SK-N-SH (cell line): ENCODE results near the gene FALEC. TPM values are rescaled to one million over a fixed set of nuclear protein-coding genes. Genes with fewer than 3 reads are reported as not detected.

ENCODE experiments used
- CTCF ChIA-PET: fragments of 300-600, 350-600 bp; formaldehyde crosslinking; extraction: SDS; loops from one replicate; lab custom pipeline; 2021; lab: Yijun Ruan, JAX
- POLR2A ChIA-PET: fragments of 350-600 bp; sonication (Branson Sonifier 250); formaldehyde crosslinking; extraction: SDS; loops from one replicate; lab custom pipeline; 2020; ENCODE audit warnings: antibody characterized with exemption, inconsistent platforms; lab: Yijun Ruan, JAX
- DNase-seq: peaks from one replicate; pipeline ENCODE4 v3.0.0; 2012
- H2AFZ ChIP-seq: fragments of 200-600 bp; sonication (generic); 2 replicates; pipeline ENCODE4 v1.8.1; 2016; ENCODE audit warnings: antibody characterized with exemption, mild to moderate bottlenecking, low read depth
- H3F3A ChIP-seq: fragments of 200-600 bp; sonication (generic); replicated peaks from 2 replicates; pipeline ENCODE3; 2016; ENCODE audit warnings: antibody characterized with exemption, mild to moderate bottlenecking; ENCODE audit not compliant: insufficient read depth
- H3K27ac ChIP-seq, 2 experiments: fragments of 200-500 bp in 1 of 2; fragments of 200-600 bp in 1 of 2; sonication (Bioruptor generic) in 1 of 2; sonication (generic), shearing (Covaris generic) in 1 of 2; 2 replicates each; pipeline versions ENCODE4 v1.5.1 to v1.6.1; 2014 to 2016; ENCODE audit warnings: low read depth in 2 of 2, inconsistent platforms in 1 of 2, low read length in 1 of 2, mild to moderate bottlenecking in 1 of 2, mixed read lengths in 1 of 2
- H3K27me3 ChIP-seq: fragments of 200-600 bp; sonication (generic), shearing (Covaris generic); 2 replicates; pipeline ENCODE4 v1.6.1; 2016; ENCODE audit warnings: mixed run types; ENCODE audit not compliant: insufficient read depth
- H3K36me3 ChIP-seq, 2 experiments: fragments of 200-500 bp in 1 of 2; fragments of 200-600 bp in 1 of 2; sonication (Bioruptor generic) in 1 of 2; sonication (generic) in 1 of 2; replicated peaks in 1 of 2; 2 replicates each; pipeline versions ENCODE3 to v1.5.1; 2014 to 2016; ENCODE audit warnings: low read length in 1 of 2, mild to moderate bottlenecking in 1 of 2; ENCODE audit not compliant: insufficient read depth in 2 of 2, control insufficient read depth in 1 of 2
- H3K4me1 ChIP-seq, 2 experiments: fragments of 200-500 bp in 1 of 2; fragments of 200-600 bp in 1 of 2; sonication (Bioruptor generic) in 1 of 2; sonication (generic), shearing (Covaris generic) in 1 of 2; 2 replicates each; pipeline versions ENCODE4 v1.5.1 to v1.6.1; 2014 to 2016; ENCODE audit warnings: low read depth in 1 of 2, low read length in 1 of 2, mixed run types in 1 of 2; ENCODE audit not compliant: insufficient read depth in 2 of 2, control insufficient read depth in 1 of 2
- H3K4me2 ChIP-seq: fragments of 200-600 bp; sonication (generic), shearing (Covaris generic); 2 replicates; pipeline ENCODE4 v1.6.1; 2017; ENCODE audit warnings: mixed run types
- H3K4me3 ChIP-seq, 2 experiments: fragments of 200-500 bp in 1 of 2; fragments of 200-600 bp in 1 of 2; sonication (Bioruptor generic) in 1 of 2; sonication (generic), shearing (Covaris generic) in 1 of 2; 2 replicates each; pipeline versions ENCODE4 v1.5.1 to v1.8.1; 2014 to 2016; ENCODE audit warnings: low read depth in 2 of 2, inconsistent platforms in 1 of 2, low read length in 1 of 2, mild to moderate bottlenecking in 1 of 2, mixed read lengths in 1 of 2, moderate library complexity in 1 of 2
- H3K79me2 ChIP-seq: fragments of 200-600 bp; sonication (generic); 2 replicates; pipeline ENCODE4 v1.8.1; 2017; ENCODE audit warnings: mild to moderate bottlenecking; ENCODE audit not compliant: insufficient read depth
- H3K9ac ChIP-seq: fragments of 200-600 bp; sonication (generic); 2 replicates; pipeline ENCODE4 v1.6.1; 2017; ENCODE audit warnings: mixed run types
- H3K9me2 ChIP-seq: fragments of 200-600 bp; sonication (generic); 2 replicates; pipeline ENCODE4 v1.6.1; 2017; ENCODE audit warnings: mixed run types
- H3K9me3 ChIP-seq: fragments of 200-600 bp; sonication (generic); 2 replicates; pipeline ENCODE4 v1.6.1; 2017; ENCODE audit warnings: mixed run types, mild to moderate bottlenecking, moderate library complexity
- H4K20me1 ChIP-seq: fragments of 200-600 bp; sonication (generic); 2 replicates; pipeline ENCODE4 v1.6.1; 2017; ENCODE audit warnings: mild to moderate bottlenecking, mixed run types; ENCODE audit not compliant: insufficient read depth
- ELF1 ChIP-seq: IDR thresholded peaks from 2 replicates; pipeline ENCODE4 v1.4.0; 2012
- EP300 ChIP-seq, 2 experiments: IDR thresholded peaks; 2 replicates each; pipeline versions ENCODE4 v1.4.0 to v1.6.1; 2012; ENCODE audit warnings: borderline replicate concordance in 1 of 2, low read depth in 1 of 2, low read length in 1 of 2
- EZH2phosphoT487 ChIP-seq: fragments of 200-600 bp; sonication (generic); IDR thresholded peaks from 2 replicates; pipeline ENCODE4 v1.6.1; 2017; ENCODE audit warnings: low read depth, mixed run types, mild to moderate bottlenecking, antibody characterized with exemption, moderate library complexity, borderline replicate concordance
- FOSL2 ChIP-seq: IDR thresholded peaks from 2 replicates; pipeline ENCODE4 v1.4.0; 2012; ENCODE audit warnings: low read depth, mild to moderate bottlenecking, moderate library complexity, borderline replicate concordance
- MEF2A ChIP-seq: IDR thresholded peaks from 2 replicates; pipeline ENCODE4 v1.4.0; 2012; ENCODE audit warnings: low read depth, borderline replicate concordance
- MXI1 ChIP-seq: IDR thresholded peaks from 2 replicates; pipeline ENCODE4 v1.6.1; 2012; ENCODE audit warnings: mild to moderate bottlenecking, low read depth, low read length, improper control_type of control experiment
- RCOR1 ChIP-seq: fragments of 150-350 bp; IDR thresholded peaks from 2 replicates; pipeline ENCODE4 v1.6.1; 2017; ENCODE audit warnings: antibody characterized with exemption, low read length
- SIN3A ChIP-seq: IDR thresholded peaks from 2 replicates; pipeline ENCODE4 v1.6.1; 2012; ENCODE audit warnings: low read depth, mild to moderate bottlenecking, low read length, moderate library complexity, borderline replicate concordance
- TCF12 ChIP-seq: IDR thresholded peaks from 2 replicates; pipeline ENCODE4 v1.4.0; 2012
- WGBS: methylation state at CpG from one replicate; pipeline ENCODE4 v1.1.6; 2017; ENCODE audit warnings: low lambda C conversion rate; 5-methylcytosine and 5-hydroxymethylcytosine counted together
- polyA plus RNA-seq, 3 experiments: library from polyadenylated mRNA; depleted of rRNA; stranded (reverse); fragments of >200 nt; gene quantifications; 2 replicates each; pipeline ENCODE4 v1.2.3, GENCODE V29; 2012
- TF ChIP-seq, protein P1 (sequence below): IDR thresholded peaks from 2 replicates; pipeline ENCODE4 v1.4.0; 2012; ENCODE audit warnings: low read depth, borderline replicate concordance
- TF ChIP-seq, protein P2 (sequence below): IDR thresholded peaks from 2 replicates; pipeline ENCODE4 v1.4.0; 2012; ENCODE audit warnings: low read depth
- TF ChIP-seq, protein P3 (sequence below): IDR thresholded peaks from 2 replicates; pipeline ENCODE4; 2012

The FALEC gene
- polyA plus RNA-seq, 1 of the 3 experiments (the other 2 are of a cell fraction): 0.72 TPM

DNA sequence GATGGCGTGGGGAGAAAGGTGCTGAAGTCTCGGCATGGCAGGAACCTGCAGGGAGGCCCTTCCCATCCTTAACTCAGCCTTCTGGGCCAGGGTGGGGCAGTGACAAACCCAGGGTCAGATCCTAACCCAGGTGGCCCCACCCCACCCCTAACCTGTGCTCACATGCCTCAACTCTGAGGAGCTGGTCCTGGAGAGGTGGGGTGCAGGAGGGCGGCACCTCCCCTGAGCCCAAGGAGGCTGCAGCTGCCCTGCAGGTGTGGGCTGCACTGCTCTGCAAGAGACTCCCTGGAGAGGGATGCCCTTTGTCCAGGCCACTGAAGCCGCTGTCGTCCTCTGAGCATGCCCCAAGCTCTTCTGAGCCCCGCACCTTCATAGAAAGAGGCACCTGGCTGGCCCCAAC is 18.4 kb downstream of the FALEC start:
- no peaks in the 10 kb centered on the region for H3K79me2 ChIP-seq
- no peaks in the 10 kb centered on the region for H3K9me3 ChIP-seq
- no peaks in the 10 kb centered on the region for H3K9me2 ChIP-seq
- H3K4me1 ChIP-seq: peaks cover 4% of the 10 kb centered on the region in 2 experiments; a peak in 2 of 4 replicates
- ChIA-PET POLR2A (interaction anchor here (0.6 to 1.2 kb wide), 2 partner anchors 18 to 32 kb away, joined by 3 to 5 read pairs; partner anchors contain the start of gene FALEC), CTCF (interaction anchor here (0.9 to 4.6 kb wide), 2 partner anchors 11 to 279 kb away, joined by 4 to 69 read pairs; partner anchors contain the start of gene ADAMTSL4)
- WGBS: 85% methylated on average over 5 of the region's 6 CpGs
- H4K20me1 ChIP-seq: no peaks in the 10 kb centered on the region
- H3K4me3 ChIP-seq: no peak overlapping the region
- no peaks in the 10 kb centered on the region for H3K27me3 ChIP-seq
- H3K4me2 ChIP-seq: no peak overlapping the region
- no peak overlapping the region for H3K9ac ChIP-seq
- TF ChIP-seq FOSL2 (no peak), EP300 (IDR thresholded peaks at IDR 0.05; ENCODE audit: borderline replicate concordance in 1 of 2, low read depth in 1 of 2, low read length in 1 of 2) (no peak), MXI1 (no peak), SIN3A (no peak), EZH2phosphoT487 (no peak), MEF2A (no peak), ELF1 (no peak), TCF12 (no peak), RCOR1 (no peak)
- TF ChIP-seq, protein P1, sequence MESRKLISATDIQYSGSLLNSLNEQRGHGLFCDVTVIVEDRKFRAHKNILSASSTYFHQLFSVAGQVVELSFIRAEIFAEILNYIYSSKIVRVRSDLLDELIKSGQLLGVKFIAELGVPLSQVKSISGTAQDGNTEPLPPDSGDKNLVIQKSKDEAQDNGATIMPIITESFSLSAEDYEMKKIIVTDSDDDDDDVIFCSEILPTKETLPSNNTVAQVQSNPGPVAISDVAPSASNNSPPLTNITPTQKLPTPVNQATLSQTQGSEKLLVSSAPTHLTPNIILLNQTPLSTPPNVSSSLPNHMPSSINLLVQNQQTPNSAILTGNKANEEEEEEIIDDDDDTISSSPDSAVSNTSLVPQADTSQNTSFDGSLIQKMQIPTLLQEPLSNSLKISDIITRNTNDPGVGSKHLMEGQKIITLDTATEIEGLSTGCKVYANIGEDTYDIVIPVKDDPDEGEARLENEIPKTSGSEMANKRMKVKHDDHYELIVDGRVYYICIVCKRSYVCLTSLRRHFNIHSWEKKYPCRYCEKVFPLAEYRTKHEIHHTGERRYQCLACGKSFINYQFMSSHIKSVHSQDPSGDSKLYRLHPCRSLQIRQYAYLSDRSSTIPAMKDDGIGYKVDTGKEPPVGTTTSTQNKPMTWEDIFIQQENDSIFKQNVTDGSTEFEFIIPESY: no peak
- TF ChIP-seq, protein P2, sequence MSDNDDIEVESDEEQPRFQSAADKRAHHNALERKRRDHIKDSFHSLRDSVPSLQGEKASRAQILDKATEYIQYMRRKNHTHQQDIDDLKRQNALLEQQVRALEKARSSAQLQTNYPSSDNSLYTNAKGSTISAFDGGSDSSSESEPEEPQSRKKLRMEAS: no peak
- TF ChIP-seq, protein P3, sequence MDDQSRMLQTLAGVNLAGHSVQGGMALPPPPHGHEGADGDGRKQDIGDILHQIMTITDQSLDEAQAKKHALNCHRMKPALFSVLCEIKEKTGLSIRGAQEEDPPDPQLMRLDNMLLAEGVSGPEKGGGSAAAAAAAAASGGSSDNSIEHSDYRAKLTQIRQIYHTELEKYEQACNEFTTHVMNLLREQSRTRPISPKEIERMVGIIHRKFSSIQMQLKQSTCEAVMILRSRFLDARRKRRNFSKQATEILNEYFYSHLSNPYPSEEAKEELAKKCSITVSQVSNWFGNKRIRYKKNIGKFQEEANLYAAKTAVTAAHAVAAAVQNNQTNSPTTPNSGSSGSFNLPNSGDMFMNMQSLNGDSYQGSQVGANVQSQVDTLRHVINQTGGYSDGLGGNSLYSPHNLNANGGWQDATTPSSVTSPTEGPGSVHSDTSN: no peak
- no peak overlapping the region for H3K27ac ChIP-seq
- no peak for DNase-seq
- no peaks in the 10 kb centered on the region for H3K36me3 ChIP-seq
- H2AFZ ChIP-seq: no peak overlapping the region
- peaks cover 4% of the 10 kb centered on the region for H3F3A ChIP-seq

DNA sequence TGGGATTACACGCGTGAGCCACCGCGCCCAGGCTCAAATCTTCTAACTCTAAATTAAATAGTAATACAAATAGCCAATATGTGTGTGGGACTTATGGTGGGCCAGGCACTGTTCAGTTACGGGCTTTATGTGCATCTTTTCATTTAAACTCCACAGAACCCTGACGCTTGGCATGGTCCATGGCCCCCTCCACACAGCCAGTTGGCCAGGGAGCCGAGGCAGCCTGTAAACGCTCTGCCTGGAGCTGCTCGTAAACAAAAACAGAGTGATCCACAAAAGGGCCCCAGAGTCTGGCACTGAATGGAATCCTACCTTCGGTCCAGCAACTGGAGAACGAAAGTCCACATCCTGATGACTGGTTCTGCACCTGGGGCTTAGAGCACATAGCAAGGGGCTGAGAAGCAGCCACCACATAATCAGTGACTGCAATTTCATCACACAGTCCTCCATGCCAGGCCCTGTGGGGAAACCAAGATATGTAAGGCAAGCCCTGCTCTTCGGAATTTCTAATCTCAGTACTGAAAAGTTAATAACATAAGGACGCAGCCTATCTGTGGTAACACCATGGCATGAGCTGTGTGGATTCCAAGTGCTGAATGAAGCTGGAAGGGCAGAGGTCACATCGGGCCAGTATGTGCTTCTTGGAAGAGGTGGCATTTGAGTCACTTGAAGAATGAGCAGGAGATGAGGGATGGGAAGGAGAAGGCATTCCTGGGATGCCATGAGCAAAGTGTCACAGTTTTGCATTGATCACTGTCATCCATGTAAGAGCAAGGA is 20.1 kb downstream of the FALEC start:
- Histone ChIP-seq H3K4me2 (no peak overlapping the region), H3K27me3 (no peaks in the 10 kb centered on the region)
- WGBS: 84% methylated on average over 14 of the region's 14 CpGs

More for the DNA sequence above, 20.1 kb downstream of the FALEC start:
- H3K27ac ChIP-seq: no peak overlapping the region
- TF ChIP-seq RCOR1: no peak
- TF ChIP-seq, protein P3: peak; percentile 36; the same call in 1 of the 2 replicates
- H4K20me1 ChIP-seq: no peaks in the 10 kb centered on the region
- peaks cover 4% of the 10 kb centered on the region for H3F3A ChIP-seq
- no peak overlapping the region for H3K9ac ChIP-seq
- H3K9me2 ChIP-seq: no peaks in the 10 kb centered on the region
- no peaks in the 10 kb centered on the region for H3K79me2 ChIP-seq
- CTCF ChIA-PET: interaction anchor here (2.0 to 2.1 kb wide), 2 partner anchors 15 to 25 kb away, joined by 5 to 8 read pairs; no protein-coding TSS in a partner anchor
- H3K36me3 ChIP-seq: no peaks in the 10 kb centered on the region
- DNase-seq: no peak
- POLR2A ChIA-PET: no interaction called here
- peaks cover 2 to 4% of the 10 kb centered on the region in 2 experiments; a peak in 2 of 4 replicates for H3K4me1 ChIP-seq
- H2AFZ ChIP-seq: no peak overlapping the region
- no peaks in the 10 kb centered on the region for H3K9me3 ChIP-seq
- H3K4me3 ChIP-seq: no peak overlapping the region
